NCI-H1105 treated with DMSO at 0.1 percent for 48 hours (cell line): Measurements from ENCODE around the gene ANKDD1A.

Source experiments
- DNase-seq: peaks from one replicate; lab custom pipeline; 2025; lab: John Stamatoyannopoulos, UW

Gene ANKDD1A

GRCh38 chr15:64961013-64961412 is 49.3 kb downstream of the ANKDD1A start:
- DNase-seq = no peak

GRCh38 chr15:64969401-64969800 is 57.7 kb downstream of the ANKDD1A start:
- DNase-seq = no peak

- DNase-seq = no peak
These were observed 59.0 kb downstream of the ANKDD1A start for GRCh38 chr15:64970698-64971097.

GRCh38 chr15:64975390-64975789 is 63.7 kb downstream of the ANKDD1A start:
- DNase-seq = no peak

- no peak for DNase-seq
These were observed 67.6 kb downstream of the ANKDD1A start for GRCh38 chr15:64979252-64979710.

GRCh38 chr15:64981812-64982431 is 70.2 kb downstream of the ANKDD1A start:
- DNase-seq = no peak

- no peak for DNase-seq
These were observed 70.8 kb downstream of the ANKDD1A start for GRCh38 chr15:64982472-64982871.

- DNase-seq = no peak
These were observed 73.8 kb downstream of the ANKDD1A start for GRCh38 chr15:64985366-64986033.

- no peak for DNase-seq
These were observed 75.4 kb downstream of the ANKDD1A start for GRCh38 chr15:64987136-64987535.

GRCh38 chr15:64989416-64990167 is 77.9 kb downstream of the ANKDD1A start, which contains the start of gene SPG21:
TSS of gene SPG21 (minus strand) at chr15:64989914. CDS start at chr15:64983569, 6,345 bp downstream.
- peak; percentile 95 for DNase-seq

GRCh38 chr15:64990168-64990470 is 78.4 kb downstream of the ANKDD1A start:
- DNase-seq = no peak

GRCh38 chr15:64991536-64992135 is 79.9 kb downstream of the ANKDD1A start:
- DNase-seq = no peak

- no peak for DNase-seq
These were observed 81.6 kb downstream of the ANKDD1A start for GRCh38 chr15:64993290-64993689.

- no peak for DNase-seq
These were observed 85.4 kb downstream of the ANKDD1A start for GRCh38 chr15:64997066-64997465.

- no peak for DNase-seq
These were observed 86.2 kb downstream of the ANKDD1A start for GRCh38 chr15:64997745-64998375.

GRCh38 chr15:65004993-65005392 is 93.3 kb downstream of the ANKDD1A start:
- DNase-seq = no peak

- no peak for DNase-seq
These were observed 95.2 kb downstream of the ANKDD1A start for GRCh38 chr15:65006876-65007275.
